ENCODE data around the gene ZSCAN22.

The ZSCAN22 gene

GRCh38 chr19:58326914-58327726 is at the start of gene ZSCAN22:
ZSCAN22 (plus strand) TSS chr19:58326994; CDS start chr19:58334803, 7,809 bp downstream.
- peak; percentile 96 to 98 for DNase-seq
- TF ChIP-seq GATA1 (IDR thresholded peaks at IDR 0.05; ENCODE audit: low read depth, low read length) (no peak), POLR2A (IDR thresholded peaks at IDR 0.05; ENCODE audit: low read length) (peak; percentile 78)

DNA sequence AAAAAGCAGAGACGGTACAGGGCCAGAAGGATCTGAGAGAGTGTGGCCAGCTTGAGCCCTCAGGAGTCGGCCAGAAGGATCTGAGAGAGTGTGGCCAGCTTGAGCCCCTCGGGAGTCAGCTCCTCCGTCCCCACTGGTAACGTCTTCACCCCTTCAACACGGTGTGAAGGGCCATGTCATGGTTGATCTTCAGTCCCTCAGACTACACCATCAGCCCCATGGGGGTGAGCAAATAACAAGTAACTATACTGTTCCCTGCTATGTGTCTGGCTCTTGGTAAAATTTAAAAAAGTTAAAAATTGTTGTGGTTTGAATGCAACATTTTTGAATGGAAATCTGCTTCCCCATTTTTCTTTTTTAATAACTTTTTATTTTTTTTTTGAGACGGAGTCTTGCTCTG is 49.6 kb upstream of the ZSCAN22 start:
- DNase-seq: no peak
- TF ChIP-seq GATA1 (IDR thresholded peaks at IDR 0.05; ENCODE audit: low read depth, low read length) (no peak), POLR2A (IDR thresholded peaks at IDR 0.05; ENCODE audit: low read length) (no peak)

- peak in 1 of 2 experiments; percentile 38 for DNase-seq
- TF ChIP-seq GATA1 (IDR thresholded peaks at IDR 0.05; ENCODE audit: low read depth, low read length): no peak
- no peak for TF ChIP-seq POLR2A (IDR thresholded peaks at IDR 0.05; ENCODE audit: low read length)
Measured at GRCh38 chr19:58277748-58278540, 48.9 kb upstream of the ZSCAN22 start.

GRCh38 chr19:58278541-58279041 is 48.2 kb upstream of the ZSCAN22 start, which contains the start of gene ZNF8:
ZNF8 (plus strand) TSS chr19:58278955; CDS start chr19:58279082, 127 bp downstream.
- DNase-seq: peak; percentile 98 to 99

GRCh38 chr19:58279042-58279924 is 47.5 kb upstream of the ZSCAN22 start:
- peak; percentile 92 to 95 for DNase-seq
- TF ChIP-seq POLR2A (IDR thresholded peaks at IDR 0.05; ENCODE audit: low read length) (peak; percentile 52), GATA1 (IDR thresholded peaks at IDR 0.05; ENCODE audit: low read depth, low read length) (no peak)

More at GRCh38 chr19:58278541-58279041, 48.2 kb upstream of the ZSCAN22 start, which contains the start of gene ZNF8:
- peak; percentile 87 for TF ChIP-seq POLR2A (IDR thresholded peaks at IDR 0.05; ENCODE audit: low read length)
- TF ChIP-seq GATA1 (IDR thresholded peaks at IDR 0.05; ENCODE audit: low read depth, low read length): no peak

- peak in 1 of 2 experiments; percentile 46 for DNase-seq
- no peak for TF ChIP-seq POLR2A (IDR thresholded peaks at IDR 0.05; ENCODE audit: low read length)
- no peak for TF ChIP-seq GATA1 (IDR thresholded peaks at IDR 0.05; ENCODE audit: low read depth, low read length)
Measured at GRCh38 chr19:58279925-58280316, 46.9 kb upstream of the ZSCAN22 start.

DNA sequence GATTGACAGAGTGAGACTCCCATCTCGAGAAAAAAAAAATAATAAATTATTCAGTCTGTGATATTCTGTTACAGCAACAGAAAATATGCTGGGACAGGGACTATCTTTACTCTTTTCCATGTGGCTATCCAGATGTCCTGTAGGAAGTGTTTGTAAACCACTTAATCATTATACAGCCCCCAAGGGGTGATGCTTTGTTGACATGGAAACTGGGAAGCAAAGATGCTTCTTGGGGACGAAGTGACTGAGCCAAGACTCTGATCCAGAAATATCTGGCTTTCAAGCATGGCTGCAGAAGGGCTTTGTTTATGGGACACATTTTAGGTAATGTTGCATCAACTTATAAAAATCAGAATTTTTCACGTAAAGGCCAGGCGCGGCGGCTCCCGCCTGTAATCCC is 42.6 kb upstream of the ZSCAN22 start:
- no peak for DNase-seq
- TF ChIP-seq GATA1 (IDR thresholded peaks at IDR 0.05; ENCODE audit: low read depth, low read length) (no peak), POLR2A (IDR thresholded peaks at IDR 0.05; ENCODE audit: low read length) (no peak)

DNA sequence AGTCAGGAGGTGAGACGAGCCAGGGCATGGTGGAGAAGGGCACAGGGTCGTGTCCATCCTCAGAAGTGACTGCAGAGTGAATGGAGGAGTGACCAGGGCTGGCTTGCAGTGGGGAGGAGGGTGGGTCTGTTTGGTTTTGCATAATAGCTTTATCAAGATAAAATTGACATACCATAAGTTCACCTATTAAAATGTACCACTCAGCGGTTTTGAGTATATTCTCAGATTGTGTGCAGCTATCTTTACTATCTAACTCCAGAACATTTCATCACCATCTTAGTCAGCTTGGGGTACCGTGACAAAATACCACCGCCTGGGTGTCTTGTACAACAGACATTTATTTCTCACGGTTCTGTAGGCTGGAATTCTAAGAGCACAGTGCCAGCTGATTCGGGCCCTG is 34.9 kb upstream of the ZSCAN22 start:
- TF ChIP-seq GATA1 (IDR thresholded peaks at IDR 0.05; ENCODE audit: low read depth, low read length): no peak
- no peak for TF ChIP-seq POLR2A (IDR thresholded peaks at IDR 0.05; ENCODE audit: low read length)
- DNase-seq: no peak

DNA sequence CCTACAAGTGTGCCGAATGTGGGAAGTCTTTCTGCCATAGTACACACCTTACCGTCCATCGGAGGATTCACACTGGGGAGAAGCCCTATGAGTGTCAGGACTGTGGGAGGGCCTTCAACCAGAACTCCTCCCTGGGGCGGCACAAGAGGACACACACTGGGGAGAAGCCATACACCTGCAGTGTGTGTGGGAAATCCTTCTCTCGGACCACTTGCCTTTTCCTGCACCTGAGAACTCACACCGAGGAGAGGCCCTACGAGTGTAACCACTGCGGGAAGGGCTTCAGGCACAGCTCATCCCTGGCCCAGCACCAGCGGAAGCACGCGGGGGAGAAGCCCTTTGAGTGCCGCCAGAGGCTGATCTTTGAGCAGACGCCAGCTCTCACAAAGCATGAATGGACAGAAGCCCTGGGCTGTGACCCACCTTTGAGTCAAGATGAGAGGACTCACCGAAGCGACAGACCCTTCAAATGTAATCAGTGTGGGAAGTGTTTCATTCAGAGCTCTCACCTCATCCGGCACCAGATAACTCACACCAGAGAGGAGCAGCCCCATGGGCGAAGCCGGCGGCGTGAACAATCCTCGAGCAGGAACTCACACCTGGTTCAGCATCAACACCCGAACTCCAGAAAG is 31.9 kb upstream of the ZSCAN22 start:
- peak in 1 of 2 experiments; percentile 35 for DNase-seq
- no peak for TF ChIP-seq POLR2A (IDR thresholded peaks at IDR 0.05; ENCODE audit: low read length)
- TF ChIP-seq GATA1 (IDR thresholded peaks at IDR 0.05; ENCODE audit: low read depth, low read length): no peak

DNA sequence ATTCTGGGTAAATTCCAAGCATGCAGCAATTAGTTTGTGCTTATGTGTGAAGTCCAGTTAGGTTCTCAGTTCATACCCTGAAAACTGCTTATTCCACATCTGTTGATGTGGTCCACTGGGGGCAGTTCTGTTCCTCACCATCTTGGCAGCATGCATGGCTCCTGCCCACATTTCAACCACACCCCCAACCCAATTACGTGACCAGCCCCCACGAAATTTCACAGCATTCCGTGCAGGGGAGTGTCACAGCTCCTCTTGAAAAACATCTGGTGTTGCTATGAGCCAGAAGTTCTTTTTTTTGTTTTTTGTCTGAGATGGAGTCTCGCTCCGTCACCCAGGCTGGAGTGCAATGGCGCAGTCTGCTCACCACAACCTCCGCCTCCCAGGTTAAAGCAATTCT is 30.7 kb upstream of the ZSCAN22 start:
- TF ChIP-seq GATA1 (IDR thresholded peaks at IDR 0.05; ENCODE audit: low read depth, low read length) (no peak), POLR2A (IDR thresholded peaks at IDR 0.05; ENCODE audit: low read length) (no peak)
- DNase-seq: no peak

GRCh38 chr19:58300620-58301019 is 26.2 kb upstream of the ZSCAN22 start:
- TF ChIP-seq POLR2A (IDR thresholded peaks at IDR 0.05; ENCODE audit: low read length) (no peak), GATA1 (IDR thresholded peaks at IDR 0.05; ENCODE audit: low read depth, low read length) (no peak)
- no peak for DNase-seq

- no peak for TF ChIP-seq GATA1 (IDR thresholded peaks at IDR 0.05; ENCODE audit: low read depth, low read length)
- TF ChIP-seq POLR2A (IDR thresholded peaks at IDR 0.05; ENCODE audit: low read length): no peak
- peak; percentile 34 to 39 for DNase-seq
Measured at GRCh38 chr19:58304255-58304654, 22.5 kb upstream of the ZSCAN22 start.

DNA sequence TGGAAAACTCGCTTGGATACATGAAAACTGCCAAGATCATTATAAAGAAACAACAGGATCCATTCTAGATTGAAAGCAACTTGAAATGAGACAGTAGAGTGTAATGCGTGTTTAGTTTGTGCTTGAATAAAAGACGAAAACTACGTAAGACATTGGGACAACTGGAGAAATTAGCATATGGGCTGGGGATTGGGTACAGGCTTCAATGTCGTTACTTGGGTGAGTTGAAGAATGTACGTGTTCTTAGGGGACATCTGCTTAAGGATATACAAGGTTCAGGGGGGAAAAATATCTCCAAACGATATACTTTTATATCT is 22.1 kb upstream of the ZSCAN22 start:
- DNase-seq: no peak
- TF ChIP-seq POLR2A (IDR thresholded peaks at IDR 0.05; ENCODE audit: low read length) (no peak), GATA1 (IDR thresholded peaks at IDR 0.05; ENCODE audit: low read depth, low read length) (no peak)

All from erythroblast (primary cell).